Measurements from ENCODE around the gene RBM20.

- TF ChIP-seq CTCF (IDR thresholded peaks at IDR 0.05) (no peak), REST (IDR thresholded peaks at IDR 0.05; ENCODE audit: insufficient read depth in 1 of 2, low read depth in 2 of 2, low read length in 1 of 2) (no peak), TCF7L2 (IDR thresholded peaks at IDR 0.05; ENCODE audit: low read depth, low read length) (no peak), POLR2AphosphoS5 (IDR thresholded peaks at IDR 0.05; ENCODE audit: low read depth, low read length) (no peak)
Measured at GRCh38 chr10:110747609-110748464, 103.7 kb downstream of the RBM20 start.

All from Panc1 (cell line).